GM13977 (cell line): ENCODE results near the gene ATG3.
"Not testable (repeated sequence)": the region's sequence is repeated elsewhere in the genome, so short reads cannot be mapped to it uniquely, and the experiment has no call there.

Experiments used
- DNase-seq: peaks from one replicate; pipeline ENCODE4 v3.0.0; 2012; ENCODE audit warnings: low spot score
- CTCF ChIP-seq: IDR thresholded peaks from 2 replicates; pipeline ENCODE4 v1.5.1; 2012; ENCODE audit warnings: mild to moderate bottlenecking, control low read depth; ENCODE audit not compliant: insufficient read depth; ENCODE audit errors: extremely low read depth, missing control alignments
- in situ Hi-C: fragments of 300-500 bp; cut with MboI; formaldehyde crosslinking; loops from one replicate; pipeline ENCODE4 v1.12.0; 2022; ENCODE audit warnings: low sequenced_read_pairs, low pct_unique_long_range_greater_than_20kb, mixed read lengths, inconsistent platforms; ENCODE audit not compliant: unreplicated experiment

Gene ATG3

GRCh38 chr3:112555535-112556170 lies 6.1 kb downstream of the ATG3 start:
- TF ChIP-seq CTCF: no peak
- DNase-seq: no peak
- in situ Hi-C loops: no loop called here

GRCh38 chr3:112550859-112551258 lies 10.9 kb downstream of the ATG3 start:
- no peak for DNase-seq
- in situ Hi-C loops: no loop called here
- no peak for TF ChIP-seq CTCF

GRCh38 chr3:112546216-112546759 lies 15.5 kb downstream of the ATG3 start:
- TF ChIP-seq CTCF: no peak
- DNase-seq: no peak
- in situ Hi-C loops: no loop called here

GRCh38 chr3:112539825-112540650 lies 21.7 kb downstream of the ATG3 start:
- no peak for TF ChIP-seq CTCF
- DNase-seq: peak; percentile 58
- in situ Hi-C loops: no loop called here

GRCh38 chr3:112531358-112531781 lies 30.4 kb downstream of the ATG3 start:
- DNase-seq: peak; percentile 24
- peak; percentile 36 for TF ChIP-seq CTCF
- in situ Hi-C loops: no loop called here

GRCh38 chr3:112530573-112530972 lies 31.2 kb downstream of the ATG3 start:
- in situ Hi-C loops: no loop called here
- no peak for TF ChIP-seq CTCF
- no peak for DNase-seq

GRCh38 chr3:112524127-112524526 lies 37.6 kb downstream of the ATG3 start:
- not testable (repeated sequence) for DNase-seq
- in situ Hi-C loops: loop anchor here (10.0 kb wide), 1 partner anchor 199 kb away; no protein-coding TSS in a partner anchor
